Activated T-helper 1 cell treated with anti-CD3 and anti-CD28 coated beads, Interleukin-2, amount 50 U/mL, for 16 hours (primary cell): Measurements from ENCODE around the gene CAMK2A.

Source experiments
- DNase-seq, 2 donors: peaks; one replicate each; pipeline ENCODE4 v3.0.0-alpha.2; 2020; ENCODE audit warnings: low read depth in 1 of 2, low spot score in 1 of 2

Gene CAMK2A

GRCh38 chr5:150289551-150290390 is at the start of gene CAMK2A:
Gene CAMK2A (minus strand): TSS chr5:150289773. CDS start chr5:150289625, 148 bp downstream.
- no peak for DNase-seq

GRCh38 chr5:150339165-150339564 is 49.6 kb upstream of the CAMK2A start:
- DNase-seq, result no peak

- DNase-seq, result no peak
These were observed 49.0 kb upstream of the CAMK2A start for GRCh38 chr5:150338546-150338945.

- DNase-seq, result no peak
These were observed 46.2 kb upstream of the CAMK2A start for GRCh38 chr5:150335778-150336177.

- no peak for DNase-seq
These were observed 43.8 kb upstream of the CAMK2A start for GRCh38 chr5:150333400-150333799.

- no peak for DNase-seq
These were observed 40.6 kb upstream of the CAMK2A start for GRCh38 chr5:150329881-150330876.

- DNase-seq, result no peak
These were observed 39.5 kb upstream of the CAMK2A start for GRCh38 chr5:150329038-150329437.

- no peak for DNase-seq
These were observed 38.9 kb upstream of the CAMK2A start for GRCh38 chr5:150328515-150328914.

DNA sequence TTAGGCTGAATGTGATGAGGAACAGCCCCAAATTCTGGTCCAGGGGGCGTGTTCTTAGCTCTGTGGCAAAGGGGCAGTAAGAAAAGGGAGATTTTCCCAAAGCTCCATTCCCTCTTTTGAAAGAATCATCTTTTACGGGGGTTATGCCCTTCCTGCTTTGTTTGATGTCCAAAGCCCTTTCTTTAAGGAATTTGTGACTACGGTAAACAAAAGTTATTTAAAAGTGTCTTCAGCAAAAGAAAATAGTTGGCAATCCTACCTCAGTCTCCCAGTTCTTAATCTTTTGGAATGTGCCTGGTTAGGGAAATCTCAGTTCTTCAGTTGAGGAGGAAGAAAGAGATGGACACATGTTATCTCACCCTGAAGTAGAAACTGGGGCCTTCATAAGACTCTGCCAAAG is 37.6 kb upstream of the CAMK2A start:
- no peak for DNase-seq

DNA sequence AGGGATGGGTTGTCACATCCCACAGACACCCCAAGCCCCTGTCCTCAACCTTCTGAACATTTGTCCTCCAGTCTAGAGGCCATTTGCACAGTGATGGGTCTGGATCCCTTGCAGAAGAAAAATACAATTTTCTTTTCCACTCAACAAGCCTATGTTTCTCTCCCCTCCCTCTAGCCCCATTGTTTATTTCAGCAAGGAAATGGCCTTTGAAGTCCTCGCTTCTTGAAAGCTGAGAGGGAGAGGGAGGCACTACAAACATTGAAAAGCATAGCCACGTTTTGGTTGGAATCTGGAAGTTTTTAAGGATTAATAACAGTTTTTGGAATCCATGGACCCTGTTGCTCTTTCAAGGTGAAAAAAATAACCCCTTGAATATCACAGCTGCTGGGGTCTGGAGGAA is 37.1 kb upstream of the CAMK2A start:
- no peak for DNase-seq

DNA sequence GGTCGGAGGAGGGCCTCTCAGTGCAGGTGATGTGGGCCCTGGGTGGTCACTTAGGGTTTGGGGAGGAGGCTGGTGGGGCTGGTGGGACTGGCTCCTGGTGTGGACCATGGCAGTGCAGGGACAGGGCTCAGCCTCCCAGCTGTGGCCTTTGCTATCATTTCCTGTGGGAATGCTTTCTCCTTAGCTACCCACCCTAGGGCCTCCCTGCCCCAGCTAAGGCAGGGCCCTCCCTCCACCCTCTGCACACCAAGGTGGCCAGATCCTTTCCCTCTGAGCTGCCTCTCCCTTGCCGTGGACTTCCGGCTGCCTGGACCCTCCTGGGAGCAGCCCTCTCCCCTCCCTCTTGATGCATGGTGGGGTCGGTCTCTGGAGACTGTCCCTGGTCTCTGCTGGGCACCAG is 35.9 kb upstream of the CAMK2A start:
- no peak for DNase-seq

GRCh38 chr5:150323819-150324218 is 34.2 kb upstream of the CAMK2A start:
- no peak for DNase-seq

DNA sequence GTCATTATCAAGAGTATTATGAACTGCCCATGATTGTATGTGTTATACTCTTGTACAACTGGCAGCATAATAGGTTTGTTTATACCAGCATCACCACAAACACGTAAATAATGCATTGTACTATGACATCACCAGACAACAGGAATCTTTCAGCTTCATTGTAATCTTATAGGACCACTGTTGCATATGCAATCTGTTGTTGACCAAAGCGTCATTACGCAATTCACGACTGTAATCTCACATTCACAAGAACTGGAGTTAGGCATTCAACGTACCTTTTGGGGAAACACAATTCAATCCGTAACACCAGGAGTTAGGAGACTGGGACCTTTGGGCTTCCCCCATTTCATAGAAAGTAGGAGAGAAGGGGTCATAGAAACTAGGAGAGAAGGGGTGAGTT is 33.5 kb upstream of the CAMK2A start:
- DNase-seq, result no peak

DNA sequence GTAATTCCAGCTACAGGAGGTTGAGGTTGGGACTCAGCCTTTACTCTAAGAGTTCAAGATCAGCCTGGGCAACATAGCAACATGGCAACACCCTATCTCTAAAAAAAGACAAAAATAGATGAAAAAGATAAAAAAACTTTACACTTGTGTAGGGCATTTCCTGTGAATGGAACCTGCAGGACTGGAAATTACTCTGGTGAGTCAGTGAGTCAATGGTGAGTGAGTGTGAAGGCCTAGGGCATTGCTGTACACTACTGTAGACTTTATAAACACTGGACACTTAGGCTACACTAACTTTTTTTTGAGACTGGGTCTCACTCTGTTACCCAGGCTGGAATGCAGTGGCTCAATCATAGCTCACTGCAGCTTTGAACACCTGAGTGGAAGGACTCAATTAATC is 32.6 kb upstream of the CAMK2A start:
- DNase-seq, result no peak

- no peak for DNase-seq
These were observed 32.2 kb upstream of the CAMK2A start for GRCh38 chr5:150321784-150322183.

DNA sequence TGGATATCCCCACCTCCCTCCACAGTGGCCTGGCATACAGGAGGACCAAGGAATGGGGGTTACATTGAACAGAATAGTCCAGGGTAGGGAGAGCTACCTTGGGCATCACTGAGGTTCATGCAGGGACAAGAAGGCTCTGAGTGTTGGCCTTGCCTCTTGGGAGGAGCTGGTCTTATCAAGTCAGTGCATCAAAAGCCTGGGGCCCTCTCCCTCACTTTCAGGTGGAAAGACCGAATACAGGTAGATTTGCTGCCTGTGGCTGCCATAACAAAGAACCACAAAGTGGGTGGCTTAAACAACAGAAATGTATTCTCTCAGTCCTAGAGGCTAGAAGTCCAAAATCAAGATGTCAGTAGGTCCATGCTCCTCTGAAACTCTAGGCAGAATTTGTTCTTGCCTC is 31.6 kb upstream of the CAMK2A start:
- no peak for DNase-seq

- no peak for DNase-seq
These were observed 30.6 kb upstream of the CAMK2A start for GRCh38 chr5:150320044-150320613.

DNA sequence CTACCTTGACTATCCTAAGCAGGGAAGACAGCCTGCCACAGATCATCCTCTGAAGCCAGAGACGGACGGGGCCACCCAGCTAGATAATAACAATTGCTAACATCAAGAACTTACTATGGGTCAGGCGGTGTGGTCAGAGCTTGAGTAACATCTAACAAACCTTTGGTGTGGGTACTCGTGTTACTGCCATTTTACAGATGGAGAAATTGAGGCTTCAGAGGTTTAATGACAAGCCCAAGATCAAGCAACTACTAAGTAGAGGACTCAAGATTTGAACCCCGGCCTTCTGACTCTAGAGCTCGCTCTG is 29.9 kb upstream of the CAMK2A start:
- DNase-seq, result no peak

DNA sequence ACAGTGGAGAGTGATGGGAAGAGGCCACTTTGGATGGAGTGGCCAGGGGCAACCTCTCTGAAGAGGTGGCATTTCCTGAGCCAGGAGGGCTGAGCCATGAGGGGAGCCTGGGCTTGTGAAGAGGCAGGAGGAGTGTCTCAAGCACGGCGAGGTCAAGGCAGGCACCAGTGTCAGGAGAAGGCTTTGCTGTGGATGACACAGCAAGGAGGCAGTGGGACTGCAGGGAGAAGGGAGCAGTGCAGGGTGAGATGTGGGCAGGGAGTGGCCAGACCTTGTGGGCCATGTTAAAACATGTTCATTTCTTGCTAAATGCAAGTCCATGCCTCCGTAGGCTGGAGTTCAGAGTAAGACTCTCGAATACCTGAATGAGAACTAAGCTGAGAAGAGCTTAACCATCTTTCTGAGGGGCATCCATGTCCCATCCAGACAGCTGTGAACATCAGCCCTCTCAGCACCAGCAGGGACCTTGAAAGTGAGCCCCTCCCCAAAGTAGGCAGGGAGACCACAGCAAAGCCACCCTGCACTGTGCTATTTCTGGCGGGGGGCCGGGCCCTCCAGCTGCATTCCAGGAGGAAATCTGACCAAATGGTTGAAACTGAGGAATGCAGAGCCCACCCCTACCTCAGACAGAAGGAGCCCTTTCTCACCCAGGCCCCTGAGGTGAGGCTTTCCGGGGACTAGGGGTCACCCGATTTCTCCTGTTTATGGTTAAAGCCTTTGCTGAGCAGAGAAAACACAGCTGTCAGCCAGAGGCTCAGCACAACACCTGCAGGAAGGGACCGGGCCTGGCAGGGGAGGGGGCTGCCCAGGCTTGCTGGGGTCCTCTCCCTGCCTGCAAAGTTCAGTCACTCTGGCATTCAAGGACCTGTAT is 29.3 kb upstream of the CAMK2A start:
- no peak for DNase-seq

- no peak for DNase-seq
These were observed 27.8 kb upstream of the CAMK2A start for GRCh38 chr5:150317048-150318003.
